Measurements from ENCODE around the gene HLX.

- TF ChIP-seq POLR2A (IDR thresholded peaks at IDR 0.05), result no peak
- TF ChIP-seq CTCF (IDR thresholded peaks at IDR 0.05), result no peak
- no peak for TF ChIP-seq POLR2AphosphoS5 (IDR thresholded peaks at IDR 0.05)
- TF ChIP-seq EP300 (IDR thresholded peaks at IDR 0.05), result no peak
Observed at GRCh38 chr1:220925707-220926106, 46.5 kb downstream of the HLX start.

All from sigmoid colon (tissue), 4 donors.